ENCODE results near the gene NCAM1. TPM values are rescaled to one million over a fixed set of nuclear protein-coding genes. Genes with fewer than 3 reads are reported as not detected.
A peak's percentile ranks its signal among the peaks of the same experiment; 100 is the strongest.

Gene NCAM1
- total RNA-seq, 4 donors from 2014 or later: 1.8 to 42.9 (median 10.5) TPM

DNA sequence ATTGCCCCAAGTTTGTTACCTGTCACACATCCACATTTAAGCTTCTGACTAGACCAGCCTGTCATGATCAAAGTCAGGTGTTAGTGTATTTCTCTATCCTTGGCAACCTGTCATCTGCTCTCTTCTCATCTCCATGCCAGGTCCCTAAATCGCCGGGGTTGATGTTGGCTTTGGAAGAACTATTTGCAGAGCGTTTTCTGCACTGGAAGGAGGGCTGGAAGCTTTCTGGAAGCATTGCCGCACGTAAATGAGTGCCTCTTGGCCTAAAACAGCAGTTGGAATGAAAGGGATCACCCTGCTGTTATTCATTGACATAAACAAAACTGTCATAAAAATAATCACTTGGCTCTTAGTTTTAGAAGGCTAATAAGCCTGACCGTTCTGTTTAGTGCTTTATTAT is 354.6 kb downstream of the NCAM1 start:
- Histone ChIP-seq H3K4me3 (peak overlapping the region in 1 of 4 donors; percentile 94), H3K9me3 (no peaks in the 10 kb centered on the region), H3K36me3 (no peaks in the 10 kb centered on the region), H3K4me1 (peaks cover 0 to 5% (median 2%) of the 10 kb centered on the region in 4 donors), H3K27ac (no peak overlapping the region), H3K27me3 (no peaks in the 10 kb centered on the region)
- no peak for DNase-seq
- no peak for TF ChIP-seq POLR2A (IDR thresholded peaks at IDR 0.05)
- TF ChIP-seq, protein P1, sequence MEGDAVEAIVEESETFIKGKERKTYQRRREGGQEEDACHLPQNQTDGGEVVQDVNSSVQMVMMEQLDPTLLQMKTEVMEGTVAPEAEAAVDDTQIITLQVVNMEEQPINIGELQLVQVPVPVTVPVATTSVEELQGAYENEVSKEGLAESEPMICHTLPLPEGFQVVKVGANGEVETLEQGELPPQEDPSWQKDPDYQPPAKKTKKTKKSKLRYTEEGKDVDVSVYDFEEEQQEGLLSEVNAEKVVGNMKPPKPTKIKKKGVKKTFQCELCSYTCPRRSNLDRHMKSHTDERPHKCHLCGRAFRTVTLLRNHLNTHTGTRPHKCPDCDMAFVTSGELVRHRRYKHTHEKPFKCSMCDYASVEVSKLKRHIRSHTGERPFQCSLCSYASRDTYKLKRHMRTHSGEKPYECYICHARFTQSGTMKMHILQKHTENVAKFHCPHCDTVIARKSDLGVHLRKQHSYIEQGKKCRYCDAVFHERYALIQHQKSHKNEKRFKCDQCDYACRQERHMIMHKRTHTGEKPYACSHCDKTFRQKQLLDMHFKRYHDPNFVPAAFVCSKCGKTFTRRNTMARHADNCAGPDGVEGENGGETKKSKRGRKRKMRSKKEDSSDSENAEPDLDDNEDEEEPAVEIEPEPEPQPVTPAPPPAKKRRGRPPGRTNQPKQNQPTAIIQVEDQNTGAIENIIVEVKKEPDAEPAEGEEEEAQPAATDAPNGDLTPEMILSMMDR (IDR thresholded peaks at IDR 0.05): no peak

DNA sequence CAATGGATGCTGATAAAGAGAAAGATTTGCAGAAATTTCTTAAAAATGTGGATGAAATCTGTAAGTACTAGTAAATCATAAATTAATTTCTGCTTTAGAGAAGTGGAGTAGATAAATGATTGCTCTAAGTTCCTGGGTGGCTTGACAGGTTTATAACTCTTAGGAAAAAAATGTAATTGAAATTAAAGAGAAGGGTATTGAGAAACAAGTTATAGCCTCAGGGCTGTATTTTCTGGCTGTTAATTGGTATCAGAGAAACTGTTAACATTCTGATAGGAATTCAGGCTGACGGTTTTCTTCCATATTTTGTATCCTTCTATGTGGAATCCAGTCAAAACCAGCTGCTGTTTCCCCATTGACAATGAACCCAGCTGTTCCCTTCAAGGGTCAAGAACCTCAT is 355.0 kb downstream of the NCAM1 start:
- Histone ChIP-seq H3K27me3 (no peaks in the 10 kb centered on the region), H3K36me3 (no peaks in the 10 kb centered on the region), H3K9me3 (no peaks in the 10 kb centered on the region), H3K4me1 (peaks cover 0 to 5% (median 2%) of the 10 kb centered on the region in 4 donors), H3K4me3 (no peak overlapping the region), H3K27ac (no peak overlapping the region)
- no peak for TF ChIP-seq POLR2A (IDR thresholded peaks at IDR 0.05)
- TF ChIP-seq, protein P1 (IDR thresholded peaks at IDR 0.05): no peak
- no peak for DNase-seq

DNA sequence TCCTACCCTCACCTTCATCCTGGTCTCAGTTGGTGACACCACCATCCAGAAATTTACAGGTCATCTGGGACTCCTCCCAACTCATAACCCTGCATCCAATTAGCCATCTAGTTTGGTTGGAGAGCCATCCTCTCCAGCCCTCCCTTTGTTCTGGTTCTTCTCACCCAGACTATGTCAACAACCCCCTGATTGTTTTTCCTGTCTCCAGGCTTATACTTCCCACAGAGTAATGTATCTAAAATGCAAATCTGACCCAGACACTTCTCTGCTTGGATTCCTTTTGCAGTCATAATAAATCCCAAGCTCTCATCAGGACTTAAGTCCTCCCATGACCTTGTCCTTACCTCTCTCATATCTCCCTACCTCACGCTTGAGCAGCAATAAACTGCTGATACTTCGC is 356.1 kb downstream of the NCAM1 start:
- no peaks in the 10 kb centered on the region for H3K36me3 ChIP-seq
- H3K4me3 ChIP-seq: no peak overlapping the region
- H3K27ac ChIP-seq: no peak overlapping the region
- no peak for DNase-seq
- no peaks in the 10 kb centered on the region for H3K9me3 ChIP-seq
- peaks cover 0 to 5% (median 2%) of the 10 kb centered on the region in 4 donors for H3K4me1 ChIP-seq
- H3K27me3 ChIP-seq: no peaks in the 10 kb centered on the region
- TF ChIP-seq, protein P1 (IDR thresholded peaks at IDR 0.05): no peak
- TF ChIP-seq POLR2A (IDR thresholded peaks at IDR 0.05): no peak

DNA sequence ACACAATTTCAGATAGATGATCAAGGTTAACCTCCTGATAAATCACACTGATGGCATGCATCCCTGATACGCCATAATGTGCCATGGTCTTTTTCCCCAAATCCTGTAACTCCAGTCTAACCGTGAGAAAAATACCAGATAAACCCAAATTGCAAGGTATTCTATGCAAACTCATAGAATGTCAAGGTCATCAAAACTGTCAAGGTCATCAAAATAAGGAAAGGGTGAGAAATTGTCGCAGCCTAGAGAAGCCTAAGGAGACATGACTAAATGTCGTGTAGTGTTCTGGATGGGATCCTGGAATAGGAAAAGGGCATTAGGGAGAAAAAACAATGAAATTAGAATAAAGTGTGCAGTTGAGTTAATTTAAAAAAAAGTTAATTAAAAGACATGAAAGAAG is 357.9 kb downstream of the NCAM1 start:
- no peaks in the 10 kb centered on the region for H3K27me3 ChIP-seq
- peaks cover 0 to 9% (median 0%) of the 10 kb centered on the region in 3 donors for H3K36me3 ChIP-seq
- TF ChIP-seq POLR2A (IDR thresholded peaks at IDR 0.05): no peak
- TF ChIP-seq, protein P1 (IDR thresholded peaks at IDR 0.05): no peak
- H3K4me3 ChIP-seq: no peak overlapping the region
- H3K27ac ChIP-seq: no peak overlapping the region
- H3K9me3 ChIP-seq: no peaks in the 10 kb centered on the region
- no peaks in the 10 kb centered on the region for H3K4me1 ChIP-seq
- DNase-seq: no peak

DNA sequence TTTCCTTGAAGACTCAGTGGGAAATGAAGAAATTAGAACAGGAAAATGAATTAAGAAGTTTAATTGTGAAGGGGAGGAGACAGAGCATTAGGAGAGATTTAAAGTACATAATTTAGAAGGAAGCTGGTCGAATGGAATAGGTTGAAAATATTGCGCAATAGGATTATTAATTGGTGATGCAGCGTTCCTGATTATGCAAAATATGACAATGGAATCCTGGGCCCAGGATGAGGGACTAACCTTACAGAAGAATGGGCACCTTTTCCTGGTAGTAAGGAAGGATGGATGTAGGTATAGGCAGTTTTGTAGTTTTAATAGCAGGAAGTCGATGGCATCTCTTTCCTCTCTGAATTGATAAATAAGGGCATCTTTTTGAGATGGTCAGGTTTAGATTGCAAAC is 360.9 kb downstream of the NCAM1 start:
- H3K4me3 ChIP-seq: no peak overlapping the region
- H3K9me3 ChIP-seq: no peaks in the 10 kb centered on the region
- no peak overlapping the region for H3K27ac ChIP-seq
- H3K27me3 ChIP-seq: no peaks in the 10 kb centered on the region
- H3K4me1 ChIP-seq: no peaks in the 10 kb centered on the region
- peaks cover 0 to 34% (median 0%) of the 10 kb centered on the region in 3 donors for H3K36me3 ChIP-seq
- no peak for DNase-seq
- TF ChIP-seq POLR2A (IDR thresholded peaks at IDR 0.05): no peak
- TF ChIP-seq, protein P1 (IDR thresholded peaks at IDR 0.05): no peak

DNA sequence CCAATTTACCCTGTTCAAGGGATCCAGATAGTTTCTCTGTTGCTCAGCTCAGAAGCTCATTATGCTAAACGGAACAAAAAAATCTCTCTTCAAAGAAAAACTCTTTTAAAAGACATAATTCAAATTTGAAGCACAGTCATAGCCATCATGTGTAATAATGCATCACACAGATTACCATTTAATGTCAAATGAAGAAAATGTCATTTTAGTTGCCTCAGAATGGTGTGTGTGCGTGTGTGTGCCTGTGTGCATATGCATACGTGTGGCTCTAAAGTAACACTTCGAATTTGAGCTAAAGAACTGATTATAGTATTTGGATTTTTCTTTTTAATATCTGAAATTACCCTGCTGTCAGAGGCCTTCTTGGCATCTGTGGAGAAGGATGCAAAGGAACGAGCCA is 363.0 kb downstream of the NCAM1 start:
- TF ChIP-seq, protein P1 (IDR thresholded peaks at IDR 0.05): no peak
- TF ChIP-seq POLR2A (IDR thresholded peaks at IDR 0.05): no peak
- Histone ChIP-seq H3K4me1 (no peaks in the 10 kb centered on the region), H3K27ac (no peak overlapping the region), H3K9me3 (no peaks in the 10 kb centered on the region), H3K4me3 (no peak overlapping the region), H3K27me3 (no peaks in the 10 kb centered on the region), H3K36me3 (peaks cover 0 to 44% (median 0%) of the 10 kb centered on the region in 3 donors)
- DNase-seq: no peak

Data from Peyer's patch (tissue), 4 donors.